HepG2 (cell line): ENCODE results near the gene ZNF189. TPM values are rescaled to one million over a fixed set of nuclear protein-coding genes. Genes with fewer than 3 reads are reported as not detected.

Source experiments
- CC2D1A ChIP-seq: sonication (generic); formaldehyde crosslinking; IDR thresholded peaks from 2 replicates; pipeline ENCODE4 v1.8.1; 2023; ENCODE audit warnings: mild to moderate bottlenecking, missing genetic modification reagents
- HES4 ChIP-seq: sonication (generic); formaldehyde crosslinking; IDR thresholded peaks from 2 replicates; pipeline ENCODE4 v1.9.0; 2021; ENCODE audit warnings: mild to moderate bottlenecking, missing genetic modification reagents, borderline replicate concordance
- MLLT10 ChIP-seq: sonication (generic); formaldehyde crosslinking; IDR thresholded peaks from 2 replicates; pipeline ENCODE4 v1.4.0; 2020; ENCODE audit warnings: missing genetic modification reagents
- NKX3-1 ChIP-seq: sonication (generic); formaldehyde crosslinking; IDR thresholded peaks from 2 replicates; pipeline ENCODE4 v1.5.0; 2020; ENCODE audit warnings: missing genetic modification reagents
- PBX3 ChIP-seq: sonication (generic); formaldehyde crosslinking; IDR thresholded peaks from 2 replicates; pipeline ENCODE4 v1.8.1; 2023; ENCODE audit warnings: missing genetic modification reagents, inconsistent platforms, borderline replicate concordance
- POLR2AphosphoS2 ChIP-seq: IDR thresholded peaks from 2 replicates; pipeline ENCODE4 v1.6.1; 2011; ENCODE audit warnings: low read depth, low read length, improper control_type of control experiment
- RAD51 ChIP-seq: fragments of 450-650 bp; IDR thresholded peaks from 2 replicates; pipeline ENCODE4 v1.6.1; 2016; ENCODE audit warnings: borderline replicate concordance
- RBAK ChIP-seq: sonication (generic); formaldehyde crosslinking; IDR thresholded peaks from 2 replicates; pipeline ENCODE4 v1.5.1; 2020; ENCODE audit warnings: mild to moderate bottlenecking, missing genetic modification reagents
- SIX4 ChIP-seq: sonication (generic); formaldehyde crosslinking; IDR thresholded peaks from 2 replicates; pipeline ENCODE4 v1.4.0; 2020; ENCODE audit warnings: missing genetic modification reagents
- SMAD9 ChIP-seq: sonication (generic); formaldehyde crosslinking; IDR thresholded peaks from 2 replicates; pipeline ENCODE4 v1.5.1; 2020; ENCODE audit warnings: mild to moderate bottlenecking, missing genetic modification reagents
- ZBED4 ChIP-seq: sonication (generic); formaldehyde crosslinking; IDR thresholded peaks from 2 replicates; pipeline ENCODE4 v1.4.0; 2020; ENCODE audit warnings: missing genetic modification reagents, borderline replicate concordance
- ZBTB44 ChIP-seq: sonication (generic); formaldehyde crosslinking; IDR thresholded peaks from 2 replicates; pipeline ENCODE4 v1.4.0; 2020; ENCODE audit warnings: missing genetic modification reagents
- ZIK1 ChIP-seq: sonication (generic); formaldehyde crosslinking; IDR thresholded peaks from 2 replicates; pipeline ENCODE4 v1.5.0; 2020; ENCODE audit warnings: mild to moderate bottlenecking, low read depth, missing genetic modification reagents, borderline replicate concordance
- ZNF543 ChIP-seq: sonication (generic); formaldehyde crosslinking; IDR thresholded peaks from 2 replicates; pipeline ENCODE4 v1.4.0; 2020; ENCODE audit warnings: mild to moderate bottlenecking, missing genetic modification reagents
- ZUFSP ChIP-seq: sonication (generic); formaldehyde crosslinking; IDR thresholded peaks from 2 replicates; pipeline ENCODE4 v1.9.0; 2021; ENCODE audit warnings: missing genetic modification reagents, mild to moderate bottlenecking, borderline replicate concordance
- polyA plus RNA-seq, 8 experiments: library from polyadenylated mRNA; depleted of rRNA in 3 of 8; stranded (reverse) in 7 of 8; unstranded in 1 of 8; fragments of >200 nt; fragmentation: Illumina TruSeq in 4 of 8; extraction: Trizol in 4 of 8; gene quantifications; 2 replicates each; pipeline versions ENCODE4 v1.2.1 to v1.2.3, GENCODE V29; 2011 to 2016; ENCODE audit warnings: low read depth in 4 of 8, missing spikeins in 1 of 8, mixed read lengths in 1 of 8; ENCODE audit not compliant: insufficient read depth in 1 of 8
- total RNA-seq, 5 experiments: library from RNA; depleted of rRNA; stranded (reverse); fragments of >200 nt; fragmentation: Illumina TruSeq; extraction: Trizol; gene quantifications; 2 replicates each; pipeline ENCODE4 v1.2.3, GENCODE V29; 2016; ENCODE audit warnings: low read depth in 1 of 5
- TF ChIP-seq, protein P1 (sequence below): sonication (generic); formaldehyde crosslinking; IDR thresholded peaks from 2 replicates; pipeline ENCODE4 v1.4.0; 2020; ENCODE audit warnings: missing genetic modification reagents, mild to moderate bottlenecking, borderline replicate concordance
- TF ChIP-seq, protein P2 (sequence below): sonication (generic); formaldehyde crosslinking; IDR thresholded peaks from 2 replicates; pipeline ENCODE4 v1.5.0; 2020; ENCODE audit warnings: mild to moderate bottlenecking, missing genetic modification reagents

ZNF189 gene
- total and polyA plus RNA-seq, 2 of the 13 experiments (the other 11 are each of a cell fraction or from before 2014, with no cell fraction given) = 8.4 to 50.0 TPM

GRCh38 chr9:101433229-101433628, 34.6 kb downstream of the ZNF189 start (continued):
- TF ChIP-seq, protein P1, sequence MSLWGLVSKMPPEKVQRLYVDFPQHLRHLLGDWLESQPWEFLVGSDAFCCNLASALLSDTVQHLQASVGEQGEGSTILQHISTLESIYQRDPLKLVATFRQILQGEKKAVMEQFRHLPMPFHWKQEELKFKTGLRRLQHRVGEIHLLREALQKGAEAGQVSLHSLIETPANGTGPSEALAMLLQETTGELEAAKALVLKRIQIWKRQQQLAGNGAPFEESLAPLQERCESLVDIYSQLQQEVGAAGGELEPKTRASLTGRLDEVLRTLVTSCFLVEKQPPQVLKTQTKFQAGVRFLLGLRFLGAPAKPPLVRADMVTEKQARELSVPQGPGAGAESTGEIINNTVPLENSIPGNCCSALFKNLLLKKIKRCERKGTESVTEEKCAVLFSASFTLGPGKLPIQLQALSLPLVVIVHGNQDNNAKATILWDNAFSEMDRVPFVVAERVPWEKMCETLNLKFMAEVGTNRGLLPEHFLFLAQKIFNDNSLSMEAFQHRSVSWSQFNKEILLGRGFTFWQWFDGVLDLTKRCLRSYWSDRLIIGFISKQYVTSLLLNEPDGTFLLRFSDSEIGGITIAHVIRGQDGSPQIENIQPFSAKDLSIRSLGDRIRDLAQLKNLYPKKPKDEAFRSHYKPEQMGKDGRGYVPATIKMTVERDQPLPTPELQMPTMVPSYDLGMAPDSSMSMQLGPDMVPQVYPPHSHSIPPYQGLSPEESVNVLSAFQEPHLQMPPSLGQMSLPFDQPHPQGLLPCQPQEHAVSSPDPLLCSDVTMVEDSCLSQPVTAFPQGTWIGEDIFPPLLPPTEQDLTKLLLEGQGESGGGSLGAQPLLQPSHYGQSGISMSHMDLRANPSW = no peak; the same call in 1 of the 2 replicates
- TF ChIP-seq RBAK = no peak
- no peak for TF ChIP-seq PBX3 (CRISPR knock-in tag)
- no peak for TF ChIP-seq POLR2AphosphoS2
- no peak for TF ChIP-seq RAD51
- TF ChIP-seq NKX3-1 (CRISPR knock-in tag) = no peak
- no peak for TF ChIP-seq ZNF543 (CRISPR knock-in tag)
- TF ChIP-seq, protein P2, sequence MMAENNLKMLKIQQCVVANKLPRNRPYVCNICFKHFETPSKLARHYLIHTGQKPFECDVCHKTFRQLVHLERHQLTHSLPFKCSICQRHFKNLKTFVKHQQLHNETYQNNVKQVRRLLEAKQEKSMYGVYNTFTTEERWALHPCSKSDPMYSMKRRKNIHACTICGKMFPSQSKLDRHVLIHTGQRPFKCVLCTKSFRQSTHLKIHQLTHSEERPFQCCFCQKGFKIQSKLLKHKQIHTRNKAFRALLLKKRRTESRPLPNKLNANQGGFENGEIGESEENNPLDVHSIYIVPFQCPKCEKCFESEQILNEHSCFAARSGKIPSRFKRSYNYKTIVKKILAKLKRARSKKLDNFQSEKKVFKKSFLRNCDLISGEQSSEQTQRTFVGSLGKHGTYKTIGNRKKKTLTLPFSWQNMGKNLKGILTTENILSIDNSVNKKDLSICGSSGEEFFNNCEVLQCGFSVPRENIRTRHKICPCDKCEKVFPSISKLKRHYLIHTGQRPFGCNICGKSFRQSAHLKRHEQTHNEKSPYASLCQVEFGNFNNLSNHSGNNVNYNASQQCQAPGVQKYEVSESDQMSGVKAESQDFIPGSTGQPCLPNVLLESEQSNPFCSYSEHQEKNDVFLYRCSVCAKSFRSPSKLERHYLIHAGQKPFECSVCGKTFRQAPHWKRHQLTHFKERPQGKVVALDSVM = no peak
- no peak for TF ChIP-seq HES4
- TF ChIP-seq CC2D1A = no peak
- peak; percentile 70; the same call in 1 of the 2 replicates for TF ChIP-seq ZBED4 (CRISPR knock-in tag)
- no peak for TF ChIP-seq ZBTB44 (CRISPR knock-in tag)
- TF ChIP-seq SMAD9 (CRISPR knock-in tag) = no peak
- no peak for TF ChIP-seq ZUFSP
- no peak for TF ChIP-seq ZIK1 (CRISPR knock-in tag)
- peak; percentile 51; the same call in 1 of the 2 replicates for TF ChIP-seq SIX4
- TF ChIP-seq MLLT10 = no peak
